ENCODE measurements around the gene C16orf87.
"Not testable (repeated sequence)": the region's sequence is repeated elsewhere in the genome, so short reads cannot be mapped to it uniquely, and the experiment has no call there.

The C16orf87 gene

GRCh38 chr16:46785076-46785845 lies 45.7 kb downstream of the C16orf87 start:
- TF ChIP-seq CTCF (IDR thresholded peaks at IDR 0.05): no peak

GRCh38 chr16:46784569-46784968 lies 46.4 kb downstream of the C16orf87 start:
- H3K4me1 ChIP-seq; DNase-seq; H3K36me3 ChIP-seq; intact Hi-C loops (cut with DNase I; ENCODE audit: low total_unique reads); H3K27ac ChIP-seq; H3K9me3 ChIP-seq; H3K4me3 ChIP-seq; H3K27me3 ChIP-seq: not testable (repeated sequence)

More at GRCh38 chr16:46785076-46785845, 45.7 kb downstream of the C16orf87 start:
- Histone ChIP-seq H3K4me1 (peaks cover 0 to 6% (median under 1%) of the 10 kb centered on the region in 4 donors), H3K27ac (no peak overlapping the region), H3K4me3 (no peak overlapping the region), H3K9me3 (peaks cover 0 to 6% (median 0%) of the 10 kb centered on the region in 3 donors), H3K36me3 (no peaks in the 10 kb centered on the region), H3K27me3 (no peaks in the 10 kb centered on the region)
- no peak for DNase-seq
- intact Hi-C loops (cut with DNase I; ENCODE audit: low total_unique reads): no loop called here

GRCh38 chr16:46783800-46784199 lies 47.2 kb downstream of the C16orf87 start:
- Histone ChIP-seq H3K4me3 (no peak overlapping the region), H3K4me1 (no peaks in the 10 kb centered on the region), H3K9me3 (peaks cover 0 to 6% (median 0%) of the 10 kb centered on the region in 3 donors), H3K27me3 (no peaks in the 10 kb centered on the region), H3K36me3 (no peaks in the 10 kb centered on the region), H3K27ac (no peak overlapping the region)
- DNase-seq: no peak
- intact Hi-C loops (cut with DNase I; ENCODE audit: low total_unique reads): no loop called here
- no peak for TF ChIP-seq CTCF (IDR thresholded peaks at IDR 0.05)

- H3K27me3 ChIP-seq: no peaks in the 10 kb centered on the region
- intact Hi-C loops (cut with DNase I; ENCODE audit: low total_unique reads): no loop called here
- no peak for TF ChIP-seq CTCF (IDR thresholded peaks at IDR 0.05)
- H3K36me3 ChIP-seq: no peaks in the 10 kb centered on the region
- H3K9me3 ChIP-seq: peaks cover 0 to 6% (median 0%) of the 10 kb centered on the region in 3 donors
- no peak overlapping the region for H3K27ac ChIP-seq
- H3K4me1 ChIP-seq: no peaks in the 10 kb centered on the region
- no peak for DNase-seq
- no peak overlapping the region for H3K4me3 ChIP-seq
Measured at GRCh38 chr16:46782320-46782719, 48.7 kb downstream of the C16orf87 start.

DNA sequence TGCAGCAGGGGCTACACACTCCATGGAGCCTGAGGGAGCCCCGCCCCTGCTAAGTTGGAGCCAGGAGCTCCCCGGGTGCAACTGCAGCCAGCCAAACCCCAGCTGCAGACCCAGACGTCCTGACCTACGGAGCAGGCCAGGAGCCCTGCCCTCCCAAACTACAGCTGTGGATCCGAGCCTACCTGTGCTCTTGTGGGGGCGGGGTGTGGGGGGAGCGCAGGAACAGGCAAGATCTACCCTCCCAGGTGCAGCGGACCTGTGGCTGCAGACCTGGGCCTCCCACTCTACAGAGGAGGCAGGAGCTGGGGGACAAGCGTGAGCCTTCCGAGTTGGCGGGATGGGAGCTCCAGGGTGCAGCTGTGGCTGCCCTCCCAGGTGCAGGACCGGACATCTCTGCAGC lies 53.2 kb downstream of the C16orf87 start:
- Histone ChIP-seq H3K9me3 (no peaks in the 10 kb centered on the region), H3K36me3 (no peaks in the 10 kb centered on the region), H3K4me1 (no peaks in the 10 kb centered on the region), H3K27me3 (no peaks in the 10 kb centered on the region), H3K27ac (no peak overlapping the region), H3K4me3 (no peak overlapping the region)
- no peak for TF ChIP-seq CTCF (IDR thresholded peaks at IDR 0.05)
- DNase-seq: no peak
- intact Hi-C loops (cut with DNase I; ENCODE audit: low total_unique reads): no loop called here

DNA sequence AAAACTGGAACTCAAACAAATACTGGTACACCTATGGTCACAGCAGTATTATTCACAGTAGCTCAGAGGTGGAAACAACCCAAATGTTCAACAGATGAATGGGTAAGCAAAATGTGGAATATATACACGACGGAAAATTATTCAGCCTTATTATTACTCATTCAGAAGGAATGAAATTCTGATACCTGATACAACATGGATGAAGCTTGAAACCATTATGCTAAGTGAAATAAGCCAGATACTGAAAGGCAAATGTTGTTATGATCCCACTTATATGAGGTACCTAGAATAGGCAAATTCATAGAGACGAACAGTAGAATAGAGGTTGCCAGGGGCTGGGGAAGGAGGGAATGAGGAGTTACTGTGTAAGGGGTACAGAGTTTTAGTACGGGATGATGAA lies 55.8 kb downstream of the C16orf87 start:
- Histone ChIP-seq H3K36me3 (no peaks in the 10 kb centered on the region), H3K4me1 (no peaks in the 10 kb centered on the region), H3K27me3 (no peaks in the 10 kb centered on the region), H3K4me3 (no peak overlapping the region), H3K9me3 (no peaks in the 10 kb centered on the region), H3K27ac (no peak overlapping the region)
- intact Hi-C loops (cut with DNase I; ENCODE audit: low total_unique reads): no loop called here
- no peak for TF ChIP-seq CTCF (IDR thresholded peaks at IDR 0.05)
- no peak for DNase-seq
